Neuron (in vitro differentiated cells): Measurements from ENCODE around the gene HGFAC.
"Not testable (repeated sequence)": the region's sequence is repeated elsewhere in the genome, so short reads cannot be mapped to it uniquely, and the experiment has no call there.

Experiments
- H2AFZ ChIP-seq: one replicate; pipeline ENCODE4 v1.6.1; 2013; ENCODE audit warnings: low read depth, mild to moderate bottlenecking, inconsistent platforms, low read length, moderate library complexity
- H3K27me3 ChIP-seq: one replicate; pipeline ENCODE4 v1.6.1; 2013; ENCODE audit warnings: low read length; ENCODE audit not compliant: insufficient read depth
- H3K36me3 ChIP-seq: one replicate; pipeline ENCODE4 v1.6.1; 2013; ENCODE audit warnings: low read length; ENCODE audit not compliant: insufficient read depth
- H3K4me1 ChIP-seq: one replicate; pipeline ENCODE4 v1.6.1; 2013; ENCODE audit warnings: low read length; ENCODE audit not compliant: insufficient read depth
- H3K4me3 ChIP-seq: 2 replicates; pipeline ENCODE4 v1.5.1; 2013; ENCODE audit warnings: mild to moderate bottlenecking, low read length, moderate library complexity
- H3K9me3 ChIP-seq: one replicate; pipeline ENCODE4 v1.6.1; 2013; ENCODE audit warnings: low read length

HGFAC gene

GRCh38 chr4:3406431-3406830 lies 35.3 kb upstream of the HGFAC start:
- no peaks in the 10 kb centered on the region for H3K36me3 ChIP-seq
- no peaks in the 10 kb centered on the region for H3K4me1 ChIP-seq
- H3K4me3 ChIP-seq: no peak overlapping the region
- no peaks in the 10 kb centered on the region for H3K27me3 ChIP-seq
- peaks cover 28% of the 10 kb centered on the region for H3K9me3 ChIP-seq
- no peak overlapping the region for H2AFZ ChIP-seq

GRCh38 chr4:3407171-3407771 lies 34.5 kb upstream of the HGFAC start:
- H3K4me3 ChIP-seq: no peak overlapping the region

GRCh38 chr4:3407930-3408792 lies 33.6 kb upstream of the HGFAC start:
- H3K9me3 ChIP-seq: peaks cover 24% of the 10 kb centered on the region
- no peak overlapping the region for H3K4me3 ChIP-seq
- H3K36me3 ChIP-seq: no peaks in the 10 kb centered on the region
- H3K27me3 ChIP-seq: no peaks in the 10 kb centered on the region
- no peak overlapping the region for H2AFZ ChIP-seq
- H3K4me1 ChIP-seq: no peaks in the 10 kb centered on the region

More at GRCh38 chr4:3407171-3407771, 34.5 kb upstream of the HGFAC start:
- Histone ChIP-seq H3K9me3 (peaks cover 25% of the 10 kb centered on the region), H2AFZ (no peak overlapping the region), H3K27me3 (no peaks in the 10 kb centered on the region), H3K4me1 (no peaks in the 10 kb centered on the region), H3K36me3 (no peaks in the 10 kb centered on the region)

GRCh38 chr4:3408793-3409330 lies 32.9 kb upstream of the HGFAC start:
- H3K36me3 ChIP-seq: no peaks in the 10 kb centered on the region
- H3K27me3 ChIP-seq: no peaks in the 10 kb centered on the region
- H3K9me3 ChIP-seq: peaks cover 18% of the 10 kb centered on the region
- H2AFZ ChIP-seq: no peak overlapping the region
- no peaks in the 10 kb centered on the region for H3K4me1 ChIP-seq
- no peak overlapping the region for H3K4me3 ChIP-seq

GRCh38 chr4:3409571-3410091 lies 32.1 kb upstream of the HGFAC start:
- H3K36me3 ChIP-seq: no peaks in the 10 kb centered on the region
- no peak overlapping the region for H2AFZ ChIP-seq
- H3K27me3 ChIP-seq: no peaks in the 10 kb centered on the region
- peaks cover 11% of the 10 kb centered on the region for H3K9me3 ChIP-seq
- H3K4me3 ChIP-seq: no peak overlapping the region
- H3K4me1 ChIP-seq: no peaks in the 10 kb centered on the region

GRCh38 chr4:3410401-3411135 lies 31.2 kb upstream of the HGFAC start:
- Histone ChIP-seq H3K27me3 (no peaks in the 10 kb centered on the region), H3K4me1 (no peaks in the 10 kb centered on the region), H3K36me3 (no peaks in the 10 kb centered on the region), H3K9me3 (peaks cover 8% of the 10 kb centered on the region), H3K4me3 (no peak overlapping the region), H2AFZ (no peak overlapping the region)

GRCh38 chr4:3411190-3411589 lies 30.6 kb upstream of the HGFAC start:
- not testable (repeated sequence) for H2AFZ ChIP-seq, H3K4me3 ChIP-seq, H3K9me3 ChIP-seq, H3K36me3 ChIP-seq, H3K4me1 ChIP-seq, H3K27me3 ChIP-seq

GRCh38 chr4:3411676-3412075 lies 30.1 kb upstream of the HGFAC start:
- no peaks in the 10 kb centered on the region for H3K4me1 ChIP-seq
- H3K27me3 ChIP-seq: no peaks in the 10 kb centered on the region
- H3K36me3 ChIP-seq: peaks cover 9% of the 10 kb centered on the region
- H2AFZ ChIP-seq: no peak overlapping the region
- no peak overlapping the region for H3K4me3 ChIP-seq
- H3K9me3 ChIP-seq: peaks cover 4% of the 10 kb centered on the region

GRCh38 chr4:3412257-3413020 lies 29.3 kb upstream of the HGFAC start:
- peaks cover 17% of the 10 kb centered on the region for H3K36me3 ChIP-seq
- no peak overlapping the region for H2AFZ ChIP-seq
- no peaks in the 10 kb centered on the region for H3K27me3 ChIP-seq
- H3K9me3 ChIP-seq: peaks cover 4% of the 10 kb centered on the region
- no peaks in the 10 kb centered on the region for H3K4me1 ChIP-seq
- no peak overlapping the region for H3K4me3 ChIP-seq

- Histone ChIP-seq H2AFZ (no peak overlapping the region), H3K36me3 (peaks cover 22% of the 10 kb centered on the region), H3K4me1 (no peaks in the 10 kb centered on the region), H3K27me3 (no peaks in the 10 kb centered on the region), H3K9me3 (peaks cover 4% of the 10 kb centered on the region), H3K4me3 (no peak overlapping the region)
Observed at GRCh38 chr4:3413217-3413671, 28.5 kb upstream of the HGFAC start.

GRCh38 chr4:3413675-3414420 lies 27.9 kb upstream of the HGFAC start:
- Histone ChIP-seq H2AFZ (no peak overlapping the region), H3K9me3 (peaks cover 4% of the 10 kb centered on the region), H3K36me3 (peaks cover 27% of the 10 kb centered on the region), H3K4me1 (no peaks in the 10 kb centered on the region), H3K4me3 (no peak overlapping the region), H3K27me3 (no peaks in the 10 kb centered on the region)
